Sigmoid colon (tissue), 4 donors: ENCODE results near the gene DIRAS2.

Experiments used
- CTCF ChIP-seq, 4 experiments: fragments of 450-650 bp in 3 of 4; fragments of 200-600 bp in 1 of 4; IDR thresholded peaks; one replicate each; pipeline ENCODE4 v1.5.1; 2016 to 2019; ENCODE audit warnings: antibody characterized with exemption in 4 of 4, mild to moderate bottlenecking in 3 of 4, moderate library complexity in 2 of 4
- POLR2AphosphoS5 ChIP-seq, 4 donors: sonication (generic); formaldehyde crosslinking; IDR thresholded peaks; one replicate each; pipeline ENCODE4 v1.6.1; 2017; ENCODE audit warnings: antibody characterized with exemption in 4 of 4

- no peak for TF ChIP-seq CTCF (IDR thresholded peaks at IDR 0.05)
- TF ChIP-seq POLR2AphosphoS5 (IDR thresholded peaks at IDR 0.05), result no peak
These were observed 5.2 kb upstream of the DIRAS2 start for GRCh38 chr9:90647843-90648242.
